Measurements from ENCODE around the gene FAM171A2.
A peak's percentile ranks its signal among the peaks of the same experiment; 100 is the strongest.
"Not testable (repeated sequence)": the region's sequence is repeated elsewhere in the genome, so short reads cannot be mapped to it uniquely, and the experiment has no call there.

Gene FAM171A2

DNA sequence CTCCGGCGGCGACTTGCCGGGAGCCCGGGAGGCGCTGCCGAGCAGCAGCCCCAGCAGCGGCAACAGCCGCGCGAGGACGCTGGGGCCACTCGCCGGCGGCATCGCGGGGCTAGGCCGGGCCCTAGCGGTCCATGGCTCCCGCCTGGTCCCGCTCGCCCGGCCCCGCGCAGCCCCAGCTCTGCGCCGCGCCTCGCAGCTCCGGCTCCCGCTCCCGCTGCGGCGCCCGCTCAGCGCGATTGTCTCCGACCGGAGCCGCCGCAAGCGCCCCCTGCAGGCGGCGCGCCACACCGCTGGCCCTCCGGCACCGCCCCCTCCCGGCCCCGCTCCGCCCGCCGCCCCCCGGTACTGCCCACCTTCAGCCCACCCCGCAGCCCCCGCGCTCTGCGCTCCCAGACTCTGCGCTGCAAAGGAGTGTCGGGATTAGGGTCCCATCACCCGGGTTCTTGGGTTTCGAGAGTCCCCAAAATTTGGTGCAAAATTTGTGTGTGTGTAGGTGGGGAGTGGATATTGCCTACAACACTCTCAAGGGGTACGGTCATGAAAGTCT is at the start of gene FAM171A2:
Gene FAM171A2 (minus strand): TSS at position 241 of the 547 bp plus-strand sequence. CDS start 139 bp downstream, at position 102.
- peak; percentile 40 for DNase-seq

DNA sequence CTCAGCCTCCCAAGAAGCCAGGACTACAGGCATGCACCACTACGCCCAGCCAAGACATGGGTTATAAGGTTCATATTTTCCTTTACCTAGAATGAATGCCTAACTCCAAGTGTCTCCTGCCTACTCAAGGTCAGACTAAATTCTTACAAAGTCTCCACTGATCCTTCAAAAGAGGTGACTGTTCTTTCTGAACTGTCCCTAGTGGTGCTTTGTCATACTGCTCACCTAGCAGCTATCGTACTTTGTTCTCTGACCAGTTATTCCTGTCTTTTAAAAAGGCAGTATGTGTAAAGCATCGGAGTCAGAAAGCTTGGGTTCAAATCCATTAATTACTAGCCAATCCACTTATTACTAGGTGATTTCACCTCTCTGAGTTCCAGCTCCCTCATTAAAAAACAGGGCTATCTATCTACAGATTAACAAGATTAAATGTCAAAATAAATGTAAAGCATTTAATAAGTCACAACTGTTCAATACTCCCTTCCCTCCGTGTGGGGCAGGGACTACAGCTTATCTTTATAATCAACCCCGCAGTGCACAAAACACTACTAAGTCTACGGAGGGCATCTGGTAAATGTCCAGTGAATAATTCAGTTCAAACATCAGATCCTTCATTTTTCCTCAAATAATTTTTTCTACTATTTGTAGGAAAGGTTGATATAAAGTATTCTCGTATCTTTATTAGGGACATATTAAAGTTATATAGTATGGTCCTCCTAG is 45.8 kb upstream of the FAM171A2 start:
- DNase-seq: no peak

DNA sequence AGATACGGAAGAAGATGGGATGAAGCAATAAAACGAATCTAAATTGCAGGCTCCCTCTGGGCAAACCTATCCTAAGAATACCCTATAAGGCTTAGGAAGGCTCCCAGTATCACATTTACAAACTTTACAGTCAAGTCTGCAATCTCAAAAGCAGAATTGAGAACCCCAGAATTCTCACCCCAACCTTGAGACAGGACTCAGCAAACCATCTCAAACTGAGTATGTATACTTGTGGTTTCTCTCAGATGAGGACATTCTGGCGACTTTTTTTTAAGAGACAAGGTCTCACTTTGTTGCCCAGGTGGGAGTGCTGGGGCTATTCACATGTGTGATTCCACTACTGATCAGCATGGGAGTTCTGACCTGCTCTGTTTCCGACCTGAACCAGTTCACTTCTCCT is 45.1 kb upstream of the FAM171A2 start:
- no peak for DNase-seq

DNA sequence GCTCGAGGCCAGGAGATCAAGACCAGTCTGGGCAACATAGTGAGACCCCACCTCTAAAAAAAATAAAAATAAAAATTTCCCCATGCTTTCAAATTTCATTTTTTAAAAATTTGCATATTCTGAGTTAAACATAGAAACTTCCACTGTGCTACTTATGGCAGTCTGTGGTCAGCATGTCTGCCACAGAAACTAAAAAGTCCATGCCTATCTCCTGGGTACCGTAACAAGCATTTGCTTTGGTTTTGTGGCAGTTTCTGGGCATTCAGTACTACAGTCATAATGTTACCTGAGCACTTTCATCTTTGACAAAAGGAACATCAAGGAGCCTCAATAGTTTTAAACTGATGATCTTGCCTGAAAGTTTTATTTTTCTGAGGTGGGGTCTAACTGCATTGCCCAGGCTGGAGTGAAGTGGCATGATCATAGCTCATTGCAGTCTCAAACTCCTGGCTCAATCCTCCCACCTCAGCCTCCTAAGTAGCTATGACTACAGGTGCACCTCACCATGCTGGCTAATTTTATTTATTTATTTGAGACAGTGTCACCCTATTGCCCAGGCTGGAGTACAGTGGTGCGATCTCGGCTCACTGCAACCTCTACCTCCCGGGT is 39.0 kb upstream of the FAM171A2 start:
- no peak for DNase-seq

DNA sequence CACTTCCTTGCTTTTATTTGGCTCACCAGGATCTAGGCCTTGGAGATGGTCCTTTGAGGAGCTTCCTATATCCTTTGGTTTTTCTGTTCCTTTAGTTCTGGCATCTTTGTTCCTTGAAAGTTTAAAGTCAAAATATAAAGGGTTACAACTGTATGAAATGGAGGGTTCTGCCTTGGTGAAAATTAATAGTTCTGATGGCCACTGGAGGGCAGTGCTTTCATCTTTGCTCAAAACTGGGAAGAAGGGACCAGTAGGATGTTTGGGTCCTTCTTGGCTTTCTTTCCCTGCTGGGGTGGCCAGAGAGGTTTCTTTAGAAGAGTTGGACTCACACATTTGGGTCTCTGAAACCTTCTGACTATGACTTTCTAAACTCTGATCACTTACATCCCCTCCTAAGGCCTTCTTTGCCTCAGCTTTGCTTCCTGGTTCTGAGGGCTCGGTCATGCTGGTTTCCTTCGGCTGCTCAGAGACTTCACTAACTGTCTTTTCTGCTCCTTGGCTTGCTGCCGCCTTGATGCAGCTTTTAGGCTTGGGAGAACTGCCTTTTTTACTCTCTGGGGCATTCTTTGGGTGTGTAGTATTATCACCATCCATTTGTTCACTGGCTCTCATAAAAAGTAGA is 36.7 kb upstream of the FAM171A2 start:
- DNase-seq: no peak

DNA sequence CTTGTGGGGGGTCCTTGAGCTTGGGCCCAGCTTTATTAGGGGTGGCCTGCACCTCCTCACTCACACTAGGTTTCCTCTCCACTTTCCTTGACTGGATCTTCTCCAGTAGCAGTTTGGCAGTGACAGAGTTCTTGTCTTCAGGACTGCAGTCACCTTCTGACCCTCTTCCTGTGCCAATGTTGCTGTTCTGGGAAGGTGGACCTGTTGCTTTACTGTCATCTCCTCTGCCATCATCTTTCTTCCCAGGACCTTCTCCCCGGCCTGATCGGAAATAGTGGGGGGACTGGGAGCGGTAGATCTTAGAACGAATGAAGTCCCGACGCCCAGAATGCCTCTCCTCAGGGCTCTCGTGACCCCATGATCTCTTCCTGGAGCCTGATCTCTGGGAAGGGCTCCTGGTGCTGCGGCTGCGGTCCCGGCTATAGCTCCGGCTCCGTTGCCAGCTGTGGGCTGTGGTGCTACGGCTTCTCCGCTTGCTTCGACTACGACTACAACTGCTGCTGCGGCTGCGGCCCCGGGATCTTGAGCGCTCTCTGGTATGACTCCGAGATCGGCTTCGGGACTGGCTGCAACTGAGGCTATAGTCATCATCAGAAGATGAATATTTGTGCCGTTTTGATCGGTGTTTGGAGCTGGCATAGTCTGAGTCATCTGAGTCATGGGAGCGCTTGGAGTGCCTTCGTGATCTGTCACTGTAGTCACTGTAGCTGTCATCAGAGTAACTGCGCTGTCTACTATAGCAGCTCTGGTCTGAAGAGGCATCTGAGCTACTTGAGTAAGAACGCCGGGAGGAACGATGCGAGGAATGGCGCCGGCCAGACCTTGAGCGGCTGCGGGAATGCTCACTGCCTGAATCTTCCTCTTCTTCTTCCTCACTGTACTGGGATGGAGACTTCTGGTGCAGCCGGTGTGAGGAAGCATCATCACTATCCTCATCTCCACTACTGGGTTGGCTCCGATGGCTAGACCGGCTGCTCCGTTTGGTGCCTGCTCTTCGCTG is 35.3 kb upstream of the FAM171A2 start:
- no peak for DNase-seq

DNA sequence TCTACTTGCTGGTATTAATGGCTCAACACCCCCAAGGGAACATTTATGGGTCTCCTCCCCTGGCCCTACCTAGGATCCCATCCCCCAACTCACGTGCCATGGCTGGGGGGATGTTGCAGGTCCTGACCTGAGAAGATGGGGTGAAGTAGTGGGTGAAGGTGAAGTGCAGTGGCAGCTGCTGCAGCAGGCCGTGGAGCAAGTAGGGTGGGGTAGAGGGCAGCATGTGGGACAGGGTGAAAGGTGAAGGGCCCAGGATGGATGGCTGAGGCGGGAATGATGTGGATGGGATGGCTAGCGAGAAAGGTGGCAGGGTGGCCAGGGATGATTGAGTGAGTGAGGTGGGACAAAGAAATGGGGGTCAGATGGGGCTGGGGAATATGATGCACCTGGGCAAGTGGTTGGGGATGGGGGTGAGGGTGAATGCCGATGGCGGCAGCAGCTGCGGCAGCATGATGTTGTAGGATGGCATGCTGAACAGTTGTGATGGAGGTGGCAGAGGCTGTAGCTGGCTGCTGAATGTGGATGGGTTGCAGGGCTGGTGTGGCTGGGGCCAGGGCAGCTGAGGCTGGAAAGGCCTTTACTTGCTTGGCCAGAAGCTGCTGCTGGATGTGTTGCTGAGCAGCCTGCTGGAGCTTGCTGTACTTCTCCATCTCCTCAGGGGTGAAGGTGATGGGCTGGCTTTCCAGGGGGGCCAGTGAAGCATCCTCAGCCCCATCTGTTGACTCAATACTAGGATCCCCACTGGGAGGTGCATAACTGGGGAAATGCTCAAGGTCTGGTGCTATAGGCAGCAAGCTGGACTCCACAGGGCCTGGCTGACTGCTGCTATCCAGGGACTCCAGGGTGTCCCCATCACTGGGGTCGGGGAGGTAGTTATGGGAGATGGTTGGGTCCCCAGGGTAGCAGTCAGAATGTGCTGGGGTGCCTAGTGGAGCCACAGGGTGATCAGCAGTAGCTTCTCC is 34.1 kb upstream of the FAM171A2 start:
- no peak for DNase-seq

DNA sequence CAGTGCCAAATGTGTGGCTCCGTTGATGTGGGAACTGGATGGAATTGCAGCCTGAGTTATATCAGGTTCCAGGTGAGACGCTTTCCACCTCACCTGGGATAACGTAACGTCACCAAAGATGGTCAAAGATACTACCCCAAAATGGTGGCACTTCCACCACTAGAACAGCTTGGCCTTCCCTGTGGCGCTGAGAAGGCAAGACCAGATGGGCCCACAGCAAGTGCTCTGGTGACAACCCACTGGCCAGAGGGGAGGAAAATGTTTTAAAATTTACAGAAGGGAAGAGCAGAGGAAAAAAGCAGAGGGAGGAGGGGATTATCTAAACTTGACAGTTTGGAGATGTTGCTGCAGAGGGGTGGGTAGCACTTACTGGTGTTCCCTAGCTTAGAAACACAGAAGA is 33.3 kb upstream of the FAM171A2 start:
- no peak for DNase-seq

DNA sequence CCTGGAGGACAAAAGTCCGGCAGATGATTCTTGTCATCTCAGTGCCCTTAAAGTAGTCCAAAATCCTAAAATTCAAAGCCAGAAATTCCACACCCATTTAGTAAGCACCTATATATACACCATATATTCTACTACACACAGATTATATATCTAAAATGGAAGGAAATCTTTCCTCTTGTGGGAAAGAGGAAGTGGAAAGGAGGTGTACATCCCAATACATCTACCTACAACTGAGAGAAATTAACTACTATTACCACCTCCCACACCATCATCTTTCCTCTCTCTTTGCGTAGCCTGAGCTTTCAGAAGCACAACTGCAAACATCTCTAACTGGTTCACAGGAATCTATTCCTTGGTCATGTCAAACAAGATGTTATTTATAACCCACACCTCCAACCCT is 31.2 kb upstream of the FAM171A2 start:
- no peak for DNase-seq

DNA sequence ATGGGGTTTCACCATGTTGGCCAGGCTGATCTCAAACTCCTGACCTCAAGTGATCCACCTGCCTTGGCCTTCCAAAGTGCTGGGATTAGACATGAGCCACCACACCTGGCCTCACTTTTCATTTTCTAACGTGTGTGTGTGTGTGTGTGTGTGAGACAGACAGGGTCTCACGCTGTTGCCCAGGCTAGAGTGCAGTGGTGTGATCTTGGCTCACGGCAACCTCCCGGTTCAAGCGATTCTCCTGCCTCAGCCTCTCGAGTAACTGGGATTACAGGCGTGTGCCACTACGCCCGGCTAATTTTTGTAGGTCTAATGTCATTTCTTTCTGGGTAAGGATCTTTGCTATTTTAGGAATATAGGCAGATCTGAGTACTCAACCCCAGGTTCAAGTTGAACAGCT is 30.5 kb upstream of the FAM171A2 start:
- not testable (repeated sequence) for DNase-seq

DNA sequence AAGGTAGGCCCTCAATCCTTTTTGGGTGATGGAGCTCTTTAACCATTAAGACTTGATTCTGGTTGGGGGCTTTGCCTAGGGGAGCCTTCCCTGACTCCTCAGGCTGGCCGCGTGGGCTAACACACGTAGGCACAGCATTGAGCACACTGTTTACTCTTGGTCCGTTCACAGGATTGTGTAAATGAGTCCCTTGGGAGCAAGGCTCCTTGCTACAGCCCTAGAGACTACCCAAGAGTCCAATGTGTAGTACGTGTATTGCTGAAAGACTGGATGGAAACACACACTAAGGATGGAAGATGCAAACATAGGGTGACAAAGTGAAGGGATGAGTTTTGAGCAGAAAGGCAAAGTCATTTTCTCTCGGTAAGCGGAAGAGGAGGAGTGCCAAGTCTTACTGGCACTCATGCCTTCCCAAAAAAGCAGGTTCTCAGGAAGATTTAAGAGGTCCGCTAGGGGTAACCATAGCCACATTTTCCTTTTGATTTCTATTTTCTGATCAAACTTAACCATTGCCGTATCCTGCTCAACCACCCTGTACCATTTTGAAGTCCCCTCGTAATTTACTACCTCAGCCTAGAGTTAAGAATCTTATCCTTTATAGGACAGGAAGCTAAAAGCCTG is 26.7 kb upstream of the FAM171A2 start:
- DNase-seq: no peak

DNA sequence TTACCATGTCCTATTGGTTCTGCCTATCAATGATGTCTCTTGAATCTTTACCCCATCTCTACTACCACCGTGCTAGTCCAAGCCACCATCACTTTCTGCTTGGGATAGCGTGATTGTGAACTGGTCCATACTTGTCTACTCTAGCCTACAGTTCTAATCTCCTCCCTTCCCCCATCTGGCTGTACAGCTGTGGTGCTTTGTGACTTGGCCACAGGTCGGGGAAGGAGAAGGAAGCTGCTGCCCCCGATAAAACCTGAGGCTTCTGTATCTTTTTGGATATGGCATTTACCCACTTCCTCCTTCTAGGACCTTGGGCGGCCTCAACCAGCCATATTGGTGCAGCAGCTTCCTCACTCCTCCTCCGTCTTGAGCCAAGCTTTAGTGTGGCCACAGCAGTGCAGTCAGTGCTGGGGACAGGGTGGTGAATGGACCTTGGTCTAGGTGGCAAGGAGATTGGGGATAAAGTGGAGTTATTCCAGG is 26.1 kb upstream of the FAM171A2 start:
- no peak for DNase-seq

DNA sequence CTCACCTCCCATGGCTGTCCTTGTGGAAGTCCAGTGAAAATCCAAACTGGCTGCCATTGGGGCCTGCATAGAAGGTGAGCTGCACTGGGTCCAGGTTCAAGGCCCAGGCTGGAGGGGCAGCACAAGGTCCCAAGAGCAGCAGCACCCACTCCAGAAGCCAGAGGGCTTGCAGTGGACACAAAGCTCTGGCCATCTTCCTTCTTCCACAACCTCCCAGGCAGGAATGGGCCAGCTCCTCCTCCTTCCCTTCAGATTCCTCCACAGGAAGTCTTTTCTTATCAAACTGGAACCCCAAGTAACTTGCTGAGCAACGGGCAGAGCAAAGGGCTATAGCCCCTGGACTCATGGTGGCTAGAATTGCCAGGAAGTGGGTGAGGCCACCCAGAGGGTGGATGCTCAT is 25.6 kb upstream of the FAM171A2 start, which contains the start of gene ITGA2B:
Gene ITGA2B (minus strand): TSS at position 369 of the 400 bp plus-strand sequence. CDS start 176 bp downstream, at position 193.
- no peak for DNase-seq

DNA sequence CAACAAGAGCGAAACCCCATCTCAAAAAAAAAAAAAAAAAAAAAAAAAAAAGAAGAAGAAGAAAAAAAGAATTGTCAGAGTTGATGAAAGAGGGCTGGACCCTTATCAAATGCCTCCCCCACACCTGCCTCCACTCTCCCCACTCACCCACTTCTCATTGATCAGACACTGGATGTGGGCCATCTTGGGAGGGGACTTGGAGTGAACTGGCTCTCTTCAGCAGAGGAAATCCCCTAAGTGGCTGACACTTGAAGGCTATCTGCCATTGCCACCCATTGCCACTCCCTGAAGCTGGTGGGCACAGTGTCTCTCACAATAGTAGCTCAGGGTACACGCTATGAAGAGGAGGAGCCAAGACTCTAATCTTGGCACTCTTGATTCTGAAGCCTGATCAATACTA is 24.2 kb upstream of the FAM171A2 start:
- DNase-seq: no peak

DNA sequence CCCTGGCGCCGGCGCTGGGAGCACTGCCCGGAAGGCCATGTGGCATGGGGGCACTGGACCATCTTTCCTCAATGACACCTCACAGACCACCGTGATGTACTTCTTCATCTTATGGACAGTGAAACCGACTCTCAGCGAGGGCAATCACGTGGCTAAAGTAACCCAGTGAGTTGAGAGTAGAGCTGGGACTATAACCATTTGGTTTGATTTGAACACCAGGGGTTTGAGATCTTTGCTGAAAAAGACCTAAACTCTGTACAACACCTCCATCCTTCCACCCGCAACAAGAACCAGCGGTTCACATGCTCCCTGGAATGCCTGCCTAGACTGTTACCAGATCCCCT is 22.5 kb upstream of the FAM171A2 start:
- DNase-seq: no peak

DNA sequence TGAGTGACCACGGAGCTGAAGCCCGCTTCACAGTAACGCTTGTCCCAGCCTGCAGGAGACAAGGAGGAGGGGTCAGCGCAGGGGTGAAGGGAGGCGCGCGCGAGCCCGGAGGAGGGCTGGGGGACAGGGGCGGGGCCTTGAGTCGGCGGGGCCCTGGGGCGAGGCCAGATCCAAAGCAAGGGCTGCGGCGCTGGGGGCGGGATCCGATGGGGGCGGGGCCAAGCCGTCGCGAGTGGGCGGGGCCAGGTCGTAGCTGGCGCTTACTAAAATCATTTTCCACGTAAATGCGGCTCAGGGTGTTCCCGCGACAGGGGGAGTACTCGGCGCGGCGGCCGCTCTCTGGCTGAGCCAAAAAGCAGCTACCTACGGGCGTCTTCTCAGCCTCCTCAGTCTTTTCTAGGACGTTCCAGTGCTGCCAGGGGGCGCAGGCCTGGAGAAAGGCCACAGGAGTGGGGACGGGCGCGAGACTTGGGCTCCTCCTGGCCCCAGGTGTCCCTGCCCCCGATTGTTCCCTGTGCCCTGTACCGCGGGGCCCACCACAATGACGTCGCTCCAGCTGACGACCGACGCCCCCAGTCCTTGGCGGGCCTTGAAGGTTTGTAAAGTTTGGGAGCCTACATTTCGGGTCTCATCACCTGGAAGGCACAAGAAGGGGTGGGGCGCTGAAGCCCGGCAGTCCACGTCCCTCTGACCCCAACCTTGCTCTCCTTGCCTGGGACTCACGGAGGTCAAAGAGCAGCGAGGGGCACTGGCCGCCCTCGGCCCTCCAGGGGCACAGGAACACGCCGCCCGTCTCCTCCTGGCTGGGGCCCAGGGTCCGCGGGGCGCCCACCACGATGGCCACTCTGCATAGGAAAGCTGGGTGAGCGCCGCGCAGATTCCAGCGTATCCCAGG is 21.9 kb upstream of the FAM171A2 start:
- peak; percentile 75 for DNase-seq

DNA sequence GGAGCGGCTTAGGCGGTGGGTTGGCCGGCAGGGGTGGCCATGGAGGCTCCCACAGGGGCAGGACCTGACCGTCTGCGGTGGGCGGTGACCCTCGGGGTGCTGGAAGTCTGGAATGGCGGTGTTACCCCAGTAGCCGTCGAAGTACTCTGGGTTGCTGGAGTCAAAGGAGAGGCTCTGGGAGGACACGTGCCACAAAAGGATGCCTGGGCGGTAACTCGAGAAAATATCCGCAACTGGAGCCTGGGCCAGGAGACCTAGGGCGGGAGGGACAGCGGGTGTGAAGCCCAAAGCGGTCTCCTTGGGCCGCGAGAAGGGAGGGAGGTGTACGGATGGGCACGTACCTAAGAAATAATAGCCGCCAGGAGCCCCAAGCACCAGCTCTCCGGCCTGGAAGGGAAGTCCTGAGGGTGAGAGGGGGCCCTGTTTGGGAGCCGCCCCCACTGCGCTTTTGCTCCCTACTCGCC is 21.2 kb upstream of the FAM171A2 start:
- no peak for DNase-seq

DNA sequence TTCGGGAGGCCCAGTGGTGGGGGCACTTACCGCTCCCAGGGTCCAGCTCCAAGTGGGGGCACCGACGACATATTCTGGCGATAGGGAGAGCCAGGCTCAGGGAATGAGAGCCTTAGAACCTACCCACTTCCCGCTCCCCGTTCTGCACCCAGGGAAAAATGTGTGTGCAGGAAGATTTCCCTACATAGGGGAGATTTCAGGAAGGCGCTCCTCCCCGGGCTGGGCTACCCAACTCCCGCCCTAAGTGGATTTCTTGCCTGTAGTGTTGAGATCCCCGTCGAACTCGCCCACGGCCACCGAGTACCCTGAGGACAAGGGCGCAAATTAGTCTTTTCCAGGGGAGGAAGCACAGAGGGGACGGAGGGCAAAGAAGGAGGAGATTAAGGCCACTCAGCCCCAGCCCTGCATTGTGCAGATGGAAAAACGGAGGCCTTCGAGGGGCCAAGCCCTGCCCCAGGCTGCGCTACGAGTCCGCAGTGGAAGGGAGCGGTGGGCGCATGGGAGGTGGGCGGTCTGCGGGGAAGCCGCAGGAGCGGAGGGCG is 20.7 kb upstream of the FAM171A2 start:
- no peak for DNase-seq

DNA sequence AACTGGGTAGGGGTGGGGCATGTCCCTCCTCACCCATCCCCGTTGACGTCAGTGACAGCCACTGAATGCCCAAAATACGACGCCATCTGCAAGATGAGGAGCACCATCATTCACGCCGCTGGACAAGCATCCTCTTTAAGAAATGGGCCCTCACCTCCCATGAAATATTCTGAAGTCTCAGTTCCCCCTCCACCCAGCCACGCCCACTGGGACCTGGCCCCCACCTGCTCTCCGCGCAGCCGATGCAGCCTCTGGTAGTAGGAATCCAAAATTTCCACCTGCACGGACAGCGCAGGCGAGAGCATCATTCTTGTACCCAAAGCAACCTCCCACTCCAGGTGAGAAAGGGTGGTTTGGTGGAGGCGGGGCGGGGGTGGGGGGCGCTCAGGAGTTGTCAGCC is 20.2 kb upstream of the FAM171A2 start:
- DNase-seq: no peak

All from activated CD4-positive, alpha-beta T cell treated with anti-CD3 and anti-CD28 coated beads for 1 hour (primary cell).